ENCODE results near the gene SMIM14.
"Not testable (repeated sequence)": the region's sequence is repeated elsewhere in the genome, so short reads cannot be mapped to it uniquely, and the experiment has no call there.

Gene SMIM14

GRCh38 chr4:39528061-39528465 is 110.6 kb downstream of the SMIM14 start:
- DNase-seq = no peak

- peak; percentile 85 for DNase-seq
Observed at GRCh38 chr4:39527296-39528060, 111.2 kb downstream of the SMIM14 start, which contains the start of gene UGDH. UGDH (minus strand) TSS chr4:39527439; CDS start chr4:39521512, 5,927 bp downstream.

GRCh38 chr4:39526765-39527295 is 111.8 kb downstream of the SMIM14 start:
- no peak for DNase-seq

- no peak for DNase-seq
Observed at GRCh38 chr4:39525822-39526690, 112.6 kb downstream of the SMIM14 start.

- no peak for DNase-seq
Observed at GRCh38 chr4:39524161-39524957, 114.3 kb downstream of the SMIM14 start.

GRCh38 chr4:39522068-39522467 is 116.6 kb downstream of the SMIM14 start:
- no peak for DNase-seq

- no peak for DNase-seq
Observed at GRCh38 chr4:39521253-39521919, 117.3 kb downstream of the SMIM14 start.

GRCh38 chr4:39518484-39518883 is 120.2 kb downstream of the SMIM14 start:
- no peak for DNase-seq

GRCh38 chr4:39516407-39516966 is 122.2 kb downstream of the SMIM14 start:
- no peak for DNase-seq

GRCh38 chr4:39515669-39516401 is 122.8 kb downstream of the SMIM14 start:
- not testable (repeated sequence) for DNase-seq

GRCh38 chr4:39514888-39515401 is 123.7 kb downstream of the SMIM14 start:
- no peak for DNase-seq

GRCh38 chr4:39514266-39514665 is 124.4 kb downstream of the SMIM14 start:
- DNase-seq = not testable (repeated sequence)

GRCh38 chr4:39510348-39510929 is 128.2 kb downstream of the SMIM14 start:
- DNase-seq = no peak

GRCh38 chr4:39505581-39505980 is 133.1 kb downstream of the SMIM14 start:
- no peak for DNase-seq

GRCh38 chr4:39504538-39504937 is 134.1 kb downstream of the SMIM14 start:
- no peak for DNase-seq

- not testable (repeated sequence) for DNase-seq
Observed at GRCh38 chr4:39502664-39503035, 136.0 kb downstream of the SMIM14 start.

- no peak for DNase-seq
Observed at GRCh38 chr4:39502019-39502663, 136.5 kb downstream of the SMIM14 start.

- no peak for DNase-seq
Observed at GRCh38 chr4:39498727-39499020, 140.0 kb downstream of the SMIM14 start.

- DNase-seq = no peak
Observed at GRCh38 chr4:39497909-39498726, 140.5 kb downstream of the SMIM14 start.

All from NCI-H748 treated with DMSO at 0.1 percent for 48 hours (cell line).